Endothelial cell of umbilical vein (primary cell): ENCODE data around the gene KLRF2. TPM values are rescaled to one million over a fixed set of nuclear protein-coding genes. Genes with fewer than 3 reads are reported as not detected.

Experiments used
- BruUV-seq: library from RNA; stranded (reverse); fragments of 400-500 nt; replicated peaks from 2 replicates; lab custom pipeline; 2021; lab: Mats Ljungman, UMichigan
- CTCF ChIA-PET: fragments of 300-600, 350-600 bp; sonication (Branson Sonifier 250); formaldehyde crosslinking; loops from one replicate; lab custom pipeline; 2021; ENCODE audit warnings: antibody characterized with exemption, inconsistent platforms; lab: Charles Lee
- POLR2A ChIA-PET: fragments of 300-600, 350-600 bp; sonication (Branson Sonifier 250); formaldehyde crosslinking; loops from one replicate; lab custom pipeline; 2021; ENCODE audit warnings: antibody characterized with exemption, inconsistent platforms; lab: Charles Lee
- DNase-seq: peaks from one replicate; pipeline ENCODE4 v3.0.0-alpha.2; 2011; ENCODE audit warnings: low read depth, low spot score
- FAIRE-seq: peaks from 2 replicates; lab custom pipeline; 2011; peaks lifted over from hg19 to GRCh38; lab: Jason Lieb, UNC
- H2AFZ ChIP-seq: 2 replicates; pipeline ENCODE4 v1.6.0; 2012; ENCODE audit warnings: low read depth, low read length, control low read depth, inconsistent platforms
- H3K27ac ChIP-seq: 2 replicates; pipeline ENCODE4 v1.5.1; 2011; ENCODE audit warnings: low read depth, mild to moderate bottlenecking, control low read depth, low read length, moderate library complexity; ENCODE audit not compliant: insufficient read depth
- H3K27me3 ChIP-seq, 2 experiments: 2 replicates each; pipeline versions ENCODE4 v1.6.0 to v1.6.1; 2011; ENCODE audit warnings: low read length in 2 of 2, mixed read lengths in 1 of 2; ENCODE audit not compliant: control insufficient read depth in 2 of 2, insufficient read depth in 2 of 2
- H3K36me3 ChIP-seq, 2 experiments: 2 replicates in 1 of 2; 3 replicates in 1 of 2; pipeline ENCODE4 v1.5.1; 2011; ENCODE audit warnings: low read length in 2 of 2, mild to moderate bottlenecking in 1 of 2, moderate library complexity in 1 of 2; ENCODE audit not compliant: control insufficient read depth in 2 of 2, insufficient read depth in 2 of 2; ENCODE audit errors: extremely low read depth in 1 of 2
- H3K4me1 ChIP-seq: 3 replicates; pipeline ENCODE4 v1.5.1; 2011; ENCODE audit warnings: mild to moderate bottlenecking, low read length; ENCODE audit not compliant: control insufficient read depth, insufficient read depth; ENCODE audit errors: extremely low read depth
- H3K4me2 ChIP-seq: 2 replicates; pipeline ENCODE4 v1.6.1; 2011; ENCODE audit warnings: low read length, control low read depth, mixed read lengths; ENCODE audit not compliant: insufficient read depth
- H3K4me3 ChIP-seq, 3 experiments: fragments of 200-600 bp in 1 of 3; sonication (generic), shearing (Covaris generic) in 1 of 3; replicated peaks in 1 of 3; 2 replicates each; pipeline ENCODE4 v1.5.1; 2011 to 2016; ENCODE audit warnings: control low read depth in 3 of 3, low read length in 3 of 3, mild to moderate bottlenecking in 2 of 3, inconsistent platforms in 1 of 3, low read depth in 1 of 3, moderate library complexity in 1 of 3; ENCODE audit not compliant: insufficient read depth in 1 of 3
- H3K79me2 ChIP-seq: 2 replicates; pipeline ENCODE4 v1.6.0; 2012; ENCODE audit warnings: low read length, inconsistent platforms; ENCODE audit not compliant: control insufficient read depth, insufficient read depth
- H3K9ac ChIP-seq: replicated peaks from 2 replicates; pipeline ENCODE3; 2011; ENCODE audit warnings: low read length, control low read depth; ENCODE audit not compliant: insufficient read depth; ENCODE audit errors: extremely low read depth
- H3K9me1 ChIP-seq: replicated peaks from 3 replicates; pipeline ENCODE4 v1.6.0; 2011; ENCODE audit warnings: mild to moderate bottlenecking, low read length; ENCODE audit not compliant: control insufficient read depth, insufficient read depth; ENCODE audit errors: extremely low read depth
- H3K9me3 ChIP-seq: replicated peaks from 2 replicates; pipeline ENCODE4 v1.5.1; 2012; ENCODE audit warnings: low read length, inconsistent platforms; ENCODE audit not compliant: control insufficient read depth, insufficient read depth
- H4K20me1 ChIP-seq: replicated peaks from 2 replicates; pipeline ENCODE3; 2011; ENCODE audit warnings: mild to moderate bottlenecking, low read length; ENCODE audit not compliant: control insufficient read depth, insufficient read depth; ENCODE audit errors: extremely low read depth
- CTCF ChIP-seq, 2 donors: IDR thresholded peaks; 1 replicate in 1 of 2; 2 replicates in 1 of 2; pipeline ENCODE4 v1.5.1; 2011; ENCODE audit warnings: low read length in 2 of 2, mild to moderate bottlenecking in 2 of 2, moderate library complexity in 2 of 2, control low read depth in 1 of 2, inconsistent platforms in 1 of 2, low read depth in 1 of 2; ENCODE audit not compliant: insufficient read depth in 1 of 2; ENCODE audit errors: extremely low read depth in 1 of 2
- EZH2 ChIP-seq: IDR thresholded peaks from 2 replicates; pipeline ENCODE4 v1.6.1; 2012; ENCODE audit warnings: borderline replicate concordance, low read depth, mild to moderate bottlenecking, moderate library complexity, low read length, inconsistent platforms; ENCODE audit not compliant: severe bottlenecking
- FOS ChIP-seq: IDR thresholded peaks from 2 replicates; pipeline ENCODE4 v1.6.1; 2011; ENCODE audit warnings: mild to moderate bottlenecking, low read length, moderate library complexity, borderline replicate concordance; ENCODE audit not compliant: insufficient read depth
- GATA2 ChIP-seq: IDR thresholded peaks from 2 replicates; pipeline ENCODE4 v1.7.0; 2011; ENCODE audit warnings: low read depth, mild to moderate bottlenecking, moderate library complexity, mixed read lengths, low read length; ENCODE audit not compliant: insufficient read length, insufficient read depth
- JUN ChIP-seq: IDR thresholded peaks from 2 replicates; pipeline ENCODE4 v1.6.1; 2011; ENCODE audit warnings: borderline replicate concordance, low read depth; ENCODE audit not compliant: insufficient read length, insufficient read depth
- MAX ChIP-seq: IDR thresholded peaks from 2 replicates; pipeline ENCODE4 v1.6.1; 2011; ENCODE audit not compliant: insufficient read depth, insufficient read length
- MYC ChIP-seq: IDR thresholded peaks from one replicate; pipeline ENCODE4 v1.6.1; 2011; ENCODE audit warnings: mild to moderate bottlenecking, low read depth, low read length
- POLR2A ChIP-seq: IDR thresholded peaks from 2 replicates; pipeline ENCODE4 v1.6.1; 2012; ENCODE audit warnings: low read depth, mild to moderate bottlenecking, control low read depth, low read length
- POLR2AphosphoS5 ChIP-seq: IDR thresholded peaks from 2 replicates; pipeline ENCODE4 v1.6.1; 2012; ENCODE audit warnings: low read depth, mild to moderate bottlenecking, control low read depth, low read length, moderate library complexity; ENCODE audit not compliant: insufficient read depth
- dilution Hi-C: fragments of 300-500 bp; cut with MboI; formaldehyde crosslinking; loops from one replicate; pipeline ENCODE4 v1.15.0; 2019; ENCODE audit warnings: low sequenced_read_pairs; ENCODE audit not compliant: extremely low pct_ligation_motif_present
- intact Hi-C: fragments of 100-400 bp; cut with micrococcal nuclease; formaldehyde crosslinking; loops from one replicate; pipeline ENCODE4 v1.10.0; 2022
- polyA plus RNA-seq, 4 experiments: library from polyadenylated mRNA; depleted of rRNA in 3 of 4; stranded (reverse) in 3 of 4; unstranded in 1 of 4; fragments of >200 nt; gene quantifications; 2 replicates each; pipeline versions ENCODE4 v1.2.1 to v1.2.3, GENCODE V29; 2011 to 2012; ENCODE audit warnings: missing spikeins in 1 of 4
- total RNA-seq: library from RNA; stranded (reverse); gene quantifications from 2 replicates; pipeline ENCODE4 v1.2.3, GENCODE V29; 2021

The KLRF2 gene
- total and polyA plus RNA-seq, 2 donors (not counting 3 experiments of a cell fraction or from before 2014, with no cell fraction given), result not detected

DNA sequence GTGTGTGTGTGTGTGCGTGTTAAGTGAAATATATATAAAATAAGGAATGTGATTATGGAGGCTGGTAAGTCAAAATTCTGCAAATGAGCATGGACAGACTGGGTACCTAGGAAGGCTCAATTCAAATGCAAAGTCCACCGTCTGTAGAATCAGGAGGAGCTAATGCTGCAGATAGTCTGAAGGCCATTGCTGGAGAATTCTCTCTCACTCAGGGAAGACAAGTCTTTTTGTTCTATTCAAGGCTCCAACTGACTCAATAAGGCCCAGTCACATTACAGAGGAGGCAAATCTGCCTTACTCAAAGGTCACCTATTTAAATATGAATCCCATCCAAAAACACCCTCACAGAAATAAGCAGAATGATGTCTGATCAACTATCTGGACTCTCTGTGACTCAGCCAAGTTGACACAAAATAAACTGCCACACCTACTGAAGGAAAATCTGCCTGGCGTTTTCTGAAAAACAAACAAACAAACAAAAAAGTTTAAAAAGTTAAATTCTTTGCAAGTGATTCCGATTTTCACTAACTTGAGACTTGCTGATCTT is 684 bp upstream of the KLRF2 start:
- Histone ChIP-seq H3K9ac (no peak overlapping the region), H2AFZ (no peak overlapping the region), H3K4me2 (no peak overlapping the region), H4K20me1 (no peaks in the 10 kb centered on the region), H3K36me3 (no peaks in the 10 kb centered on the region), H3K9me3 (no peaks in the 10 kb centered on the region), H3K79me2 (no peaks in the 10 kb centered on the region), H3K9me1 (no peaks in the 10 kb centered on the region), H3K27ac (no peak overlapping the region), H3K4me3 (no peak overlapping the region), H3K27me3 (no peaks in the 10 kb centered on the region), H3K4me1 (no peaks in the 10 kb centered on the region)
- dilution Hi-C loops (no loop called here), intact Hi-C loops (no loop called here)
- DNase-seq (no peak), FAIRE-seq (no peak)
- no TSS peak for BruUV-seq
- ChIA-PET POLR2A (no interaction called here), CTCF (no interaction called here)
- TF ChIP-seq GATA2, result no peak
- TF ChIP-seq CTCF (IDR thresholded peaks at IDR 0.05; ENCODE audit: extremely low read depth in 1 of 2, insufficient read depth in 1 of 2, low read depth in 1 of 2, low read length in 2 of 2), result no peak
- no peak for TF ChIP-seq POLR2AphosphoS5
- TF ChIP-seq POLR2A, result no peak
- TF ChIP-seq MYC, result no peak
- TF ChIP-seq FOS, result no peak
- TF ChIP-seq MAX, result no peak
- no peak for TF ChIP-seq JUN
- TF ChIP-seq EZH2, result no peak
